DOHH2 (cell line): Measurements from ENCODE around the gene CMSS1.

Source experiments
- H3F3A ChIP-seq: fragments of 200-600 bp; sonication (generic), shearing (Covaris generic); 2 replicates; pipeline ENCODE4 v1.6.0; 2016; ENCODE audit warnings: antibody characterized with exemption, mild to moderate bottlenecking; ENCODE audit not compliant: control insufficient read depth, insufficient read depth
- H3K27ac ChIP-seq: fragments of 200-600 bp; sonication (generic); 2 replicates; pipeline ENCODE4 v1.5.1; 2014; ENCODE audit warnings: low read depth, mild to moderate bottlenecking, low read length, moderate library complexity
- H3K27me3 ChIP-seq: fragments of 200-600 bp; sonication (generic); 2 replicates; pipeline ENCODE4 v1.6.1; 2014; ENCODE audit warnings: mild to moderate bottlenecking, low read length, mixed read lengths; ENCODE audit not compliant: control insufficient read depth
- H3K36me3 ChIP-seq: fragments of 200-600 bp; sonication (generic); 2 replicates; pipeline ENCODE4 v1.6.1; 2014; ENCODE audit warnings: mild to moderate bottlenecking, low read length, moderate library complexity, mixed read lengths; ENCODE audit not compliant: control insufficient read depth
- H3K4me1 ChIP-seq: fragments of 200-600 bp; sonication (generic); 2 replicates; pipeline ENCODE4 v1.6.1; 2014; ENCODE audit warnings: mild to moderate bottlenecking, low read length, mixed read lengths; ENCODE audit not compliant: control insufficient read depth
- H3K4me2 ChIP-seq: fragments of 200-600 bp; sonication (generic); 2 replicates; pipeline ENCODE4 v1.6.0; 2014; ENCODE audit warnings: mild to moderate bottlenecking, low read length, moderate library complexity
- H3K4me3 ChIP-seq: fragments of 200-600 bp; sonication (generic); 2 replicates; pipeline ENCODE4 v1.5.1; 2014; ENCODE audit warnings: mild to moderate bottlenecking, low read length, mixed read lengths
- H3K79me2 ChIP-seq: fragments of 200-600 bp; sonication (generic); 2 replicates; pipeline ENCODE4 v1.6.1; 2014; ENCODE audit warnings: mild to moderate bottlenecking, low read length, mixed read lengths; ENCODE audit not compliant: control insufficient read depth
- H3K9me2 ChIP-seq: fragments of 200-600 bp; sonication (generic); replicated peaks from 2 replicates; pipeline ENCODE4 v1.6.1; 2014; ENCODE audit warnings: mild to moderate bottlenecking, low read length, mixed read lengths; ENCODE audit not compliant: control insufficient read depth
- H3K9me3 ChIP-seq: fragments of 200-600 bp; sonication (generic); 2 replicates; pipeline ENCODE4 v1.6.1; 2014; ENCODE audit warnings: antibody characterized with exemption, low read length, mixed read lengths; ENCODE audit not compliant: control insufficient read depth, insufficient read depth
- H4K20me1 ChIP-seq: fragments of 200-600 bp; sonication (generic); 2 replicates; pipeline ENCODE4 v1.6.0; 2014; ENCODE audit warnings: low read depth, mild to moderate bottlenecking, antibody characterized with exemption, low read length, moderate library complexity; ENCODE audit not compliant: control insufficient read depth, insufficient read depth
- CTCF ChIP-seq: fragments of 200-600 bp; sonication (generic); IDR thresholded peaks from one replicate; pipeline ENCODE4 v1.5.1; 2014; ENCODE audit warnings: antibody characterized with exemption, mild to moderate bottlenecking, low read depth, low read length; ENCODE audit not compliant: poor library complexity, severe bottlenecking
- EZH2phosphoT487 ChIP-seq: fragments of 200-600 bp; sonication (generic); IDR thresholded peaks from 2 replicates; pipeline ENCODE4 v1.6.1; 2017; ENCODE audit warnings: borderline replicate concordance, mild to moderate bottlenecking, antibody characterized with exemption, low read length, moderate library complexity, mixed read lengths

The CMSS1 gene

GRCh38 chr3:99958222-99958912 lies 140.7 kb downstream of the CMSS1 start:
- no peaks in the 10 kb centered on the region for H3F3A ChIP-seq
- no peaks in the 10 kb centered on the region for H3K9me2 ChIP-seq
- H3K4me1 ChIP-seq: no peaks in the 10 kb centered on the region
- H3K36me3 ChIP-seq: no peaks in the 10 kb centered on the region
- H4K20me1 ChIP-seq: 0 out of 2 replicates have a peak, but pooled peaks cover 3% of the 10 kb centered on the region
- no peak overlapping the region for H3K4me3 ChIP-seq
- no peak overlapping the region for H3K4me2 ChIP-seq
- no peaks in the 10 kb centered on the region for H3K9me3 ChIP-seq
- no peaks in the 10 kb centered on the region for H3K79me2 ChIP-seq
- no peaks in the 10 kb centered on the region for H3K27me3 ChIP-seq
- H3K27ac ChIP-seq: no peak overlapping the region
- no peak for TF ChIP-seq CTCF

GRCh38 chr3:99960123-99960878 lies 142.6 kb downstream of the CMSS1 start:
- no peaks in the 10 kb centered on the region for H3K9me2 ChIP-seq
- H3K9me3 ChIP-seq: no peaks in the 10 kb centered on the region
- H3F3A ChIP-seq: no peaks in the 10 kb centered on the region
- no peak overlapping the region for H3K27ac ChIP-seq
- H3K4me3 ChIP-seq: no peak overlapping the region
- no peaks in the 10 kb centered on the region for H3K36me3 ChIP-seq
- H3K79me2 ChIP-seq: no peaks in the 10 kb centered on the region
- TF ChIP-seq EZH2phosphoT487 (no peak), CTCF (no peak)
- H3K27me3 ChIP-seq: no peaks in the 10 kb centered on the region
- 0 out of 2 replicates have a peak, but pooled peaks cover 3% of the 10 kb centered on the region for H4K20me1 ChIP-seq
- no peak overlapping the region for H3K4me2 ChIP-seq
- no peaks in the 10 kb centered on the region for H3K4me1 ChIP-seq

GRCh38 chr3:99960941-99961340 lies 143.3 kb downstream of the CMSS1 start:
- no peaks in the 10 kb centered on the region for H3K4me1 ChIP-seq
- H3K4me3 ChIP-seq: no peak overlapping the region
- H3K27me3 ChIP-seq: no peaks in the 10 kb centered on the region
- H3K27ac ChIP-seq: no peak overlapping the region
- H3K9me3 ChIP-seq: no peaks in the 10 kb centered on the region
- no peak overlapping the region for H3K4me2 ChIP-seq
- no peaks in the 10 kb centered on the region for H3K36me3 ChIP-seq
- no peaks in the 10 kb centered on the region for H3F3A ChIP-seq
- TF ChIP-seq CTCF (no peak), EZH2phosphoT487 (no peak)
- H3K9me2 ChIP-seq: no peaks in the 10 kb centered on the region
- H4K20me1 ChIP-seq: 0 out of 2 replicates have a peak, but pooled peaks cover 3% of the 10 kb centered on the region
- H3K79me2 ChIP-seq: no peaks in the 10 kb centered on the region
